ENCODE measurements around the gene MSI2. TPM values are rescaled to one million over a fixed set of nuclear protein-coding genes. Genes with fewer than 3 reads are reported as not detected.

The MSI2 gene
- total and polyA plus RNA-seq, 12 donors = 32.6 to 411 (median 148) TPM

- H3K36me3 ChIP-seq (replicated peaks in 1 of 2) = no peaks in the 10 kb centered on the region
- DNase-seq = peak in 5 of 7 donors; percentile 37 to 58 (median 51)
- WGBS, 4 donors = 59 to 66% (median 61%) methylated on average over 10 to 12 of the region's 12 CpGs
- intact Hi-C loops (cut with DNase I) = no loop called here
- H3K4me1 ChIP-seq (replicated peaks in 1 of 2) = peaks cover 0 to 22% of the 10 kb centered on the region in 2 donors
- no peaks in the 10 kb centered on the region for H3K27me3 ChIP-seq
- no peak overlapping the region for H3K27ac ChIP-seq
- no peak overlapping the region for H3K4me3 ChIP-seq
- TF ChIP-seq POLR2A (IDR thresholded peaks at IDR 0.05) = no peak
- TF ChIP-seq CTCF (IDR thresholded peaks at IDR 0.05) = no peak
- H3K9me3 ChIP-seq (replicated peaks in 1 of 3) = no peaks in the 10 kb centered on the region
These were observed 81.1 kb downstream of the MSI2 start for GRCh38 chr17:57337390-57337789.

- WGBS, 4 donors = 74 to 80% (median 78%) methylated on average over 13 of the region's 13 CpGs
- Histone ChIP-seq H3K4me3 (no peak overlapping the region), H3K4me1 (replicated peaks in 1 of 2) (peaks cover 7 to 32% of the 10 kb centered on the region in 2 donors), H3K27ac (no peak overlapping the region), H3K27me3 (no peaks in the 10 kb centered on the region), H3K9me3 (replicated peaks in 1 of 3) (no peaks in the 10 kb centered on the region), H3K36me3 (replicated peaks in 1 of 2) (no peaks in the 10 kb centered on the region)
- intact Hi-C loops (cut with DNase I) = no loop called here
- no peak for DNase-seq
- TF ChIP-seq CTCF (IDR thresholded peaks at IDR 0.05) = no peak
- no peak for TF ChIP-seq POLR2A (IDR thresholded peaks at IDR 0.05)
These were observed 82.1 kb downstream of the MSI2 start for GRCh38 chr17:57338257-57338914.

- intact Hi-C loops (cut with DNase I) = no loop called here
- no peaks in the 10 kb centered on the region for H3K36me3 ChIP-seq (replicated peaks in 1 of 2)
- H3K27ac ChIP-seq = peak overlapping the region in 1 of 5 donors; percentile 33
- peaks cover 9 to 34% of the 10 kb centered on the region in 2 donors for H3K4me1 ChIP-seq (replicated peaks in 1 of 2)
- 66 to 83% (median 76%) methylated on average over 4 to 8 of the region's 8 CpGs for WGBS, 4 donors
- H3K9me3 ChIP-seq (replicated peaks in 1 of 3) = no peaks in the 10 kb centered on the region
- no peaks in the 10 kb centered on the region for H3K27me3 ChIP-seq
- H3K4me3 ChIP-seq = no peak overlapping the region
- DNase-seq = no peak
- TF ChIP-seq CTCF (IDR thresholded peaks at IDR 0.05) (no peak), POLR2A (IDR thresholded peaks at IDR 0.05) (no peak)
These were observed 84.0 kb downstream of the MSI2 start for GRCh38 chr17:57340160-57340981.

All from adrenal gland (tissue), 12 donors.